ENCODE results near the gene CACNA1I.

Gene CACNA1I

DNA sequence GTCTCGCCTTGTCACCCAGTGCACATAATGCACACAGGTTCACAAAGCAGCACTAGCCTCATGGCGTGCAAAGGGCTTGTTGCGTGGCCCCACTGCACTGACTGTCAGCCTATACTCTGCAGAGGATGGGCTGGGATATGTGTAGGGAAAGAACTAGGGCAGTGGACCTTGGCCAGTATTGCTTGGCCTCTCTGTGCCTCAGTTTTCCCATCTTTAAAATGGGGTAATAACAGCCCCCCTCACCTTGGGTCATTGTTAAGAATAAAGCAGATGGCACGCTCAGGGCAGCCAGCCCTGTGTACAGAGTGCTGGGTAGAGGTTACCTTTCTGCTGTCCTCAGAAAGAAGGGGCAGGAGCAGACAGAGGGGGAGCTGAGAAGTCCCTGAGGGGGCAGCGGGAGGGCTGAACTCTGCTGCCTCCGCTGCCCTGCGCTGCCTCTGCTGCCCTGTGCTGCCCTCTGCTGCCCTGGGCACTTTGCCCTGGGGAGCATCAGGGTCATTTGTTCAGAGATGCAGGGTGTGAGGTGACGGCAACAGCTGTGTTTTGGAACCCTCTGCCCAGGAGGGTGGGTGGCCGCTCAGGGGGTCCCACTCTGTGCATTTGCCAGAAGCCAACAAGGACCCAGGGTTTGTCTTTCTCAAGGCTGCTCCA lies 71.2 kb downstream of the CACNA1I start:
- no peak for DNase-seq (ENCODE audit: low read depth in 2 of 2)
- TF ChIP-seq, protein P1, sequence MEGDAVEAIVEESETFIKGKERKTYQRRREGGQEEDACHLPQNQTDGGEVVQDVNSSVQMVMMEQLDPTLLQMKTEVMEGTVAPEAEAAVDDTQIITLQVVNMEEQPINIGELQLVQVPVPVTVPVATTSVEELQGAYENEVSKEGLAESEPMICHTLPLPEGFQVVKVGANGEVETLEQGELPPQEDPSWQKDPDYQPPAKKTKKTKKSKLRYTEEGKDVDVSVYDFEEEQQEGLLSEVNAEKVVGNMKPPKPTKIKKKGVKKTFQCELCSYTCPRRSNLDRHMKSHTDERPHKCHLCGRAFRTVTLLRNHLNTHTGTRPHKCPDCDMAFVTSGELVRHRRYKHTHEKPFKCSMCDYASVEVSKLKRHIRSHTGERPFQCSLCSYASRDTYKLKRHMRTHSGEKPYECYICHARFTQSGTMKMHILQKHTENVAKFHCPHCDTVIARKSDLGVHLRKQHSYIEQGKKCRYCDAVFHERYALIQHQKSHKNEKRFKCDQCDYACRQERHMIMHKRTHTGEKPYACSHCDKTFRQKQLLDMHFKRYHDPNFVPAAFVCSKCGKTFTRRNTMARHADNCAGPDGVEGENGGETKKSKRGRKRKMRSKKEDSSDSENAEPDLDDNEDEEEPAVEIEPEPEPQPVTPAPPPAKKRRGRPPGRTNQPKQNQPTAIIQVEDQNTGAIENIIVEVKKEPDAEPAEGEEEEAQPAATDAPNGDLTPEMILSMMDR (IDR thresholded peaks at IDR 0.05; ENCODE audit: low read depth, low read length), result no peak
- H3K4me3 ChIP-seq (replicated peaks in 1 of 2; ENCODE audit: low read depth in 2 of 2, low read length in 2 of 2), result no peak overlapping the region

DNA sequence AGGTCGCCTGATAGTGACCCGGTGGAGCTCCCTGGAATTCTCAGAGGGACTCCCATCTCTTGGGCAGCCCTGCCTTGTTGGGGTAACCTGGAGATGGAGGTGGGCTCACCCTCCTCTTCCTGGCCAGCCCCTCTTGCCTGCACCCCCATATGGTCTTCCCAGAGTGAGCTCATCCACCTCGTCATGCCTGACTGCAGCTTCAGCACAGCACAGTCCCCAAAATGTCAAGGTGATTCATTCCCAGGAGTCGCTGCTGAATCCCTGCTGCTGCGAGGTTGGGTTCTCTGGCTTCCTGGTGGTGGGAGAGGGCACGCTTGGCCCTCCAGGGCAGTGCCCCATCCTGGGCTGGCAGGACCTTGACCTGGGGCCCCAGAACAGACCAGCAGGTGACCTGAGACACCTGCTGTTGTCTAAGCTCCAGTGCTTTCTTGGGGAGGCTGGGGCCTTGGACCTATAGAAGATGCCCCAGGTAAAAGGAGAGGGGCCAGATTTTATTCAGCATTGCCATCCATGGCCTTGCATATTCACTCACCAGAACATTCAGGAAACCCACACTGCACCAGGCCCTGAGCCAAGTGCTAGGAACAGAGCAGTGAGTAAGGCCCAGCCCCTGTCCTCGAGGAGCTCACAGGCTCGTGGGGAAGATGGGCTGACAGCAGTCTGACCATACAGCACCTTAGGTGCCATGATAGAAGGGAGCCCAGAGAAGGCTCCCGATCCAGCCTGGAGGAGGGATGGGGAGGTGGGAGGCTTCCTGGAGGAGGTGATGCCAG lies 72.9 kb downstream of the CACNA1I start:
- DNase-seq (ENCODE audit: low read depth in 2 of 2), result peak; percentile 7 to 18
- TF ChIP-seq, protein P1 (IDR thresholded peaks at IDR 0.05; ENCODE audit: low read depth, low read length), result no peak
- H3K4me3 ChIP-seq (replicated peaks in 1 of 2; ENCODE audit: low read depth in 2 of 2, low read length in 2 of 2), result no peak overlapping the region

DNA sequence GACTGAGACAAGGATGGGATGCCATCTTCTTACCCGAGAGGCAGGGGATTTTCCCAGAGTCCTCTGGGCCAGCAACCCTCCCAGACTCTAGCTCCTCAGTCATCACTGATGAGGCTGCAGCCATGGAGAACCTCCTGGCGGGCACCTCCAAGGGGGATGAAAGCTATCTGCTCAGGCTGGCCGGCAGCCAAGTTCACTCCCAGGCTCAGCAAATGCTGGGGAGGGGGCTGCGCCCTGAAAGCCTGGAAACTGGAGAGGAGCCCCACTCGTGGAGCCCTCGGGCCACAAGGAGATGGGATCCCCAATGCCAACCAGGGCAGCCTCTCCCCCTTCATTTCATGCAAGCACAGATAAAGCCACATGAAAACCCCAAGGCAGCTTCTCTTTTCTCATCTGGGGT lies 75.0 kb downstream of the CACNA1I start:
- no peak for DNase-seq (ENCODE audit: low read depth in 2 of 2)
- H3K4me3 ChIP-seq (replicated peaks in 1 of 2; ENCODE audit: low read depth in 2 of 2, low read length in 2 of 2), result no peak overlapping the region
- TF ChIP-seq, protein P1 (IDR thresholded peaks at IDR 0.05; ENCODE audit: low read depth, low read length), result no peak

DNA sequence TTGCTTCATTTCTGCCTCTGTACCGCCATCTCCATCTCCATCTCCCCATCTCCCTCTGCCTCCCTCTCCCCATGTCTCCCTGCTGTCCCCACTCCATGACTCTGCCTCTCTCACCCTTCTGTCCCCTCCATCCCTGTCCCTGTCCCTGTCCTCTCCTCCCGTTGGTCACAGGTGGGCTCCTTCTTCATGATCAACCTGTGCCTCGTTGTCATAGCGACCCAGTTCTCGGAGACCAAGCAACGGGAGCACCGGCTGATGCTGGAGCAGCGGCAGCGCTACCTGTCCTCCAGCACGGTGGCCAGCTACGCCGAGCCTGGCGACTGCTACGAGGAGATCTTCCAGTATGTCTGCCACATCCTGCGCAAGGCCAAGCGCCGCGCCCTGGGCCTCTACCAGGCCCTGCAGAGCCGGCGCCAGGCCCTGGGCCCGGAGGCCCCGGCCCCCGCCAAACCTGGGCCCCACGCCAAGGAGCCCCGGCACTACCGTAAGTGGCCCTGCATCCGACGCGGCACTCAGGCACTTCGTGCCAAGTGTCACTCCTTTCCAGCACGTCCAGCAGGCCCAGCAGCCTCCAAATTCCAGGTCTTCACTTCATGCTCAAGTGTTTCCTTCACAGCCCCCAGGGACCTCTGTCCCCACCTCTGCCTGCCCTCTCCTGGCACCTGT lies 76.0 kb downstream of the CACNA1I start:
- no peak overlapping the region for H3K4me3 ChIP-seq (replicated peaks in 1 of 2; ENCODE audit: low read depth in 2 of 2, low read length in 2 of 2)
- no peak for DNase-seq (ENCODE audit: low read depth in 2 of 2)
- TF ChIP-seq, protein P1 (IDR thresholded peaks at IDR 0.05; ENCODE audit: low read depth, low read length), result no peak

DNA sequence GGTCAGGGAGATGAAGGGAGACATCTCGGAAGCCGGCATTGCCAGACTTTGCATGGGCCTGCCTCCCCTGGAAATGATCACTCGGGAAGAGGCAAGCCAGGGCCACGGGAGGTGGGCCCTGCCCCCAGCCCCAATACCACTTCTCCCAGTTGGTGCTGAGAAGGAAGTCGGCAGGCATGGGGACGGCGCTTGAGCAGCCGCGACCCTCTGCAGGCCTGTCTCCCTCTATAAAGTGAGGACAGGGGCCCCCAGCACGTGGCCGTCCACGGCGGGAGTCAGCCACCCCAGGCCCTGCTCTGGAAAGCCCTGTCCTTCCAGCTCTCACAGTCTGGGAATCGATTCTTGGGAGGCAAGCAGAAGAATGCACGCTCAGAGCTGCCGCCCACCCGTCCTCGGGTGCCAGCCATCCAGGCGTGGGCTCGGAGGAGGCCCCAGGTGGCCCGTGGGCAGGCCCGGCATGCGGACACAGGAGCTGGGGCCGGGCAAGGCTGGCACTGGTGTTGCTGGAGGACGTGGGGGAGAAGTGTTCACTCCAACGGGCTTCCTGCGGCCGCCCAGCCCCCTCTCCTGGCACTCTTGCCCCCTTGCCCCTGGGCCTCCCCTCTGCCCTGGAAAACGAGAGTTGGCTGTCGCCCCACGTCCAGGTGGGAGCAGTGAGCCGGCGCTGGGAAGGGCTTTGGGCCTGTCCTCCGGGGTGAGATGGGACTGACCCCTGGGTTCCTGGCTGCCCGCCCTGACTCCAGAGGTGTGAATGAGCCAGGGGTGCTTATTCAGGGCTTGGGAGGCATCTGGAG lies 77.5 kb downstream of the CACNA1I start:
- DNase-seq (ENCODE audit: low read depth in 2 of 2), result no peak
- no peak overlapping the region for H3K4me3 ChIP-seq (replicated peaks in 1 of 2; ENCODE audit: low read depth in 2 of 2, low read length in 2 of 2)
- TF ChIP-seq, protein P1 (IDR thresholded peaks at IDR 0.05; ENCODE audit: low read depth, low read length), result no peak

DNA sequence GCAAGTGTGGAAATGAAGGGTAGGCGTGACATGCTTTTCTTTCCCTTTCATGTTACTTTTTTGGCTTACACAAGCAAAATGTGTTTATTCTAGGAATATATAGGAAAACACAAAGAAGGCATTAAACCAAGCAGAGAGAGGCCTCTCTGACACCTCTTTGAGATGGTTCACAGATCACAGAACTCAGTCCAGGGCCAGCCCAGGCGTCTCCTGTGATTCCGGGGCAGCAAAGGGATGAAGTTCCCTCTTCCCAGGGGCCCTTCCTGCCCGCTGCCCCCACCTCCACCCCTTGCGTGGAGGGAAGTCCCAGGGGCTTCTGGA lies 78.0 kb downstream of the CACNA1I start:
- DNase-seq (ENCODE audit: low read depth in 2 of 2), result no peak
- TF ChIP-seq, protein P1 (IDR thresholded peaks at IDR 0.05; ENCODE audit: low read depth, low read length), result no peak
- no peak overlapping the region for H3K4me3 ChIP-seq (replicated peaks in 1 of 2; ENCODE audit: low read depth in 2 of 2, low read length in 2 of 2)
